ENCODE results near the gene RAPGEF1. TPM values are rescaled to one million over a fixed set of nuclear protein-coding genes. Genes with fewer than 3 reads are reported as not detected.

RAPGEF1 gene
- total RNA-seq, 1 experiment from 2014 or later, result 55.6 TPM

- peaks cover 4 to 5% (median 4%) of the 10 kb centered on the region in 3 experiments; a peak in 3 of 7 replicates for H3K36me3 Mint-ChIP-seq (ENCODE audit: insufficient read depth in 1 of 3, low read depth in 3 of 3)
- H3K23ac ChIP-seq (ENCODE audit: insufficient read length, low read depth, low read length), result no peak overlapping the region
- no peak overlapping the region for H2BK15ac ChIP-seq (ENCODE audit: low read depth, low read length)
- no peak overlapping the region for H2AFZ ChIP-seq (ENCODE audit: low read length)
- H3K27me3 ChIP-seq (ENCODE audit: insufficient read depth, low read length), result no peaks in the 10 kb centered on the region
- peaks cover 6% of the 10 kb centered on the region; the same call in 1 of the 2 replicates for H3K4me1 ChIP-seq (ENCODE audit: insufficient read depth, low read length)
- H3K79me2 ChIP-seq (ENCODE audit: insufficient read depth, low read length), result peaks cover 43% of the 10 kb centered on the region; the same call in 1 of the 2 replicates
- no peak overlapping the region for H3K4me2 ChIP-seq (ENCODE audit: insufficient read depth, insufficient read length, low read length)
- H2AK5ac ChIP-seq (ENCODE audit: insufficient read length, low read length), result no peak overlapping the region
- H3T11ph ChIP-seq (ENCODE audit: low read length), result no peak overlapping the region
- H3K18ac ChIP-seq (ENCODE audit: insufficient read length, low read depth, low read length), result no peak overlapping the region
- peaks cover 43 to 67% of the 10 kb centered on the region in 2 experiments for H3K4me1 Mint-ChIP-seq
- H3K56ac ChIP-seq (ENCODE audit: insufficient read length, low read depth, low read length), result no peak overlapping the region
- H3K27me3 Mint-ChIP-seq (ENCODE audit: low read depth), result no peaks in the 10 kb centered on the region
- no peak overlapping the region for H2BK12ac ChIP-seq (ENCODE audit: insufficient read length, low read depth, low read length)
- no peak overlapping the region for H3K4ac ChIP-seq (ENCODE audit: low read depth, low read length)
- no peak overlapping the region for H3K9ac ChIP-seq (ENCODE audit: extremely low read depth, insufficient read length, low read length)
- H2BK20ac ChIP-seq (ENCODE audit: low read depth, low read length, poor library complexity, severe bottlenecking), result no peak overlapping the region
- no peak overlapping the region for H4K8ac ChIP-seq (replicated peaks; ENCODE audit: insufficient read length, low read depth, low read length)
- H3K9me3 ChIP-seq (ENCODE audit: control insufficient read depth, low read depth, low read length), result no peaks in the 10 kb centered on the region
- H2BK5ac ChIP-seq (ENCODE audit: insufficient read length, low read length), result no peak overlapping the region
- peak; percentile 48 for DNase-seq
- peaks cover 3% of the 10 kb centered on the region for H3K79me1 ChIP-seq (ENCODE audit: insufficient read depth, low read depth, low read length, poor library complexity, severe bottlenecking)
- WGBS (ENCODE audit: extremely low coverage, insufficient read length, low lambda C conversion rate), result no CpG with 5 or more reads among the region's 16 CpGs
- H2BK120ac ChIP-seq (ENCODE audit: low read depth, low read length, poor library complexity, severe bottlenecking), result no peak overlapping the region
- H3K27ac Mint-ChIP-seq, result peak overlapping the region in 2 of 3 experiments; percentile 40 to 52; a peak in 2 of 7 replicates
- H3K23me2 ChIP-seq (ENCODE audit: insufficient read length, low read depth, low read length, poor library complexity, severe bottlenecking), result no peaks in the 10 kb centered on the region
- no peaks in the 10 kb centered on the region for H4K20me1 ChIP-seq (ENCODE audit: control insufficient read depth, insufficient read depth, insufficient read length)
- H3K4me3 Mint-ChIP-seq, result no peak overlapping the region
- no peak overlapping the region for H3K27ac ChIP-seq (ENCODE audit: insufficient read length, low read depth, low read length)
- TF ChIP-seq CTCF (conservative IDR thresholded peaks at IDR 0.05), result no peak
- H4K91ac ChIP-seq (ENCODE audit: insufficient read length, low read depth, low read length), result no peak overlapping the region
- H3K14ac ChIP-seq (ENCODE audit: insufficient read depth, low read length), result no peak overlapping the region
- no peak overlapping the region for H4K5ac ChIP-seq (ENCODE audit: insufficient read length, low read depth, low read length)
- no peaks in the 10 kb centered on the region for H3K9me3 Mint-ChIP-seq
These were observed 6.3 kb downstream of the RAPGEF1 start for GRCh38 chr9:131733541-131734061.

Measured in H9 (cell line).